A549 treated with DMSO at 1 μM for 4 hours (cell line): ENCODE measurements around the gene ENOX2. TPM values are rescaled to one million over a fixed set of nuclear protein-coding genes. Genes with fewer than 3 reads are reported as not detected.

Source experiments
- total RNA-seq: library from RNA; stranded (reverse); fragments of 200-300 nt; extraction: Qiagen RNA extraction; gene quantifications from 5 replicates; pipeline ENCODE4 v1.2.3, GENCODE V29; 2022; ENCODE audit warnings: low read depth

The ENOX2 gene, protein sequence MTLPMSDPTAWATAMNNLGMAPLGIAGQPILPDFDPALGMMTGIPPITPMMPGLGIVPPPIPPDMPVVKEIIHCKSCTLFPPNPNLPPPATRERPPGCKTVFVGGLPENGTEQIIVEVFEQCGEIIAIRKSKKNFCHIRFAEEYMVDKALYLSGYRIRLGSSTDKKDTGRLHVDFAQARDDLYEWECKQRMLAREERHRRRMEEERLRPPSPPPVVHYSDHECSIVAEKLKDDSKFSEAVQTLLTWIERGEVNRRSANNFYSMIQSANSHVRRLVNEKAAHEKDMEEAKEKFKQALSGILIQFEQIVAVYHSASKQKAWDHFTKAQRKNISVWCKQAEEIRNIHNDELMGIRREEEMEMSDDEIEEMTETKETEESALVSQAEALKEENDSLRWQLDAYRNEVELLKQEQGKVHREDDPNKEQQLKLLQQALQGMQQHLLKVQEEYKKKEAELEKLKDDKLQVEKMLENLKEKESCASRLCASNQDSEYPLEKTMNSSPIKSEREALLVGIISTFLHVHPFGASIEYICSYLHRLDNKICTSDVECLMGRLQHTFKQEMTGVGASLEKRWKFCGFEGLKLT
- total RNA-seq, result 6.5 to 9.8 TPM (median 8.9 TPM) in 5 replicates

DNA sequence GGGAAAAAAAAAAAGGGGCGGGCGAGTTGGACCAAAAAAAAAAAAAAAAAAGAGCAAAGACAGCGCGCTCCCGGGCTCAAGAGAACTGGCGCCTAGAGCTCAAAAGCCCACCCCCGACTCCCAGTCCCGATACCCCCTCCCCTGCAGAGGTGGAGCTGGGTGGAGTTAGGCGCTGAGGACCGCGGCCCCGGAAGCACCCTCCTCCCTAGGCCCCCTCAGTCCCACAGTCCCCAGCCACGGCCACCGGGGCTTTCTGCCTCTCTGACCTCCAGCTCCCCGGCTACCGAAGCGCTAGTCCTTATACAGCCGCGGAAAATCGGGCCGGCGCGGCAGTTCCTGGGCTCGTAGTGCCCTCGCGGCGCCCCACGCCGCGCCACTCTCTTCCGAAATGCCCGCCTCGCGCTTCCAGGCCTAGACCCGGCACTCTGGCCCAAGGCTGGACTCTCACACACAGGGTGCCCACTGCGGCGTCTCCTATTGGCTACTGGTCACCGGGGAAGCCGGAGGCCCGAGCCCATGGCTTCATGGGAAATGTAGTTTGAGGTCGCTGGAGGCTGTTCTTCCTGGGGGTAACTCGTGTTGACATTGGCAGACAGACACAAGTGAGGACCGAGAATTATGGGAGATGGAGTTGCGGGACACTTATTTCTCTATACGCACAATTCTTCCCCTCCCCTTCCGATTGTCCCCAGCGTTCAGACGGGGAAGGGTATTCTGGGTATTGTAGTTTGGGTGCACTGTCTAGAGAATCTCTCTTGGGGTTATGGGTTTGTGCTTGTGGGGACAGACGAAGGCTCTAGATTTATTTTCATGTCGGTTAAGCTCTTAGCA, at the start of gene ENOX2:
TSS of gene ENOX2 (minus strand) at position 427 of the 831 bp plus-strand sequence. CDS start 199,993 bp downstream, outside the sequence.

Other genes starting within 250 kb of the ENOX2 start
- gene ARHGAP36, start 155.1 kb upstream of the ENOX2 start, total RNA-seq, result not detected in 5 replicates